HG03066 (cell line): ENCODE measurements around the gene MED19.
"Not testable (repeated sequence)": the region's sequence is repeated elsewhere in the genome, so short reads cannot be mapped to it uniquely, and the experiment has no call there.

Source experiments
- ATAC-seq: cut with Tn5 transposase; IDR thresholded peaks from one replicate; pipeline ENCODE4 v1.9.1; 2021; ENCODE audit warnings: low read depth; ENCODE audit not compliant: unreplicated experiment

Gene MED19, protein sequence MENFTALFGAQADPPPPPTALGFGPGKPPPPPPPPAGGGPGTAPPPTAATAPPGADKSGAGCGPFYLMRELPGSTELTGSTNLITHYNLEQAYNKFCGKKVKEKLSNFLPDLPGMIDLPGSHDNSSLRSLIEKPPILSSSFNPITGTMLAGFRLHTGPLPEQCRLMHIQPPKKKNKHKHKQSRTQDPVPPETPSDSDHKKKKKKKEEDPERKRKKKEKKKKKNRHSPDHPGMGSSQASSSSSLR

DNA sequence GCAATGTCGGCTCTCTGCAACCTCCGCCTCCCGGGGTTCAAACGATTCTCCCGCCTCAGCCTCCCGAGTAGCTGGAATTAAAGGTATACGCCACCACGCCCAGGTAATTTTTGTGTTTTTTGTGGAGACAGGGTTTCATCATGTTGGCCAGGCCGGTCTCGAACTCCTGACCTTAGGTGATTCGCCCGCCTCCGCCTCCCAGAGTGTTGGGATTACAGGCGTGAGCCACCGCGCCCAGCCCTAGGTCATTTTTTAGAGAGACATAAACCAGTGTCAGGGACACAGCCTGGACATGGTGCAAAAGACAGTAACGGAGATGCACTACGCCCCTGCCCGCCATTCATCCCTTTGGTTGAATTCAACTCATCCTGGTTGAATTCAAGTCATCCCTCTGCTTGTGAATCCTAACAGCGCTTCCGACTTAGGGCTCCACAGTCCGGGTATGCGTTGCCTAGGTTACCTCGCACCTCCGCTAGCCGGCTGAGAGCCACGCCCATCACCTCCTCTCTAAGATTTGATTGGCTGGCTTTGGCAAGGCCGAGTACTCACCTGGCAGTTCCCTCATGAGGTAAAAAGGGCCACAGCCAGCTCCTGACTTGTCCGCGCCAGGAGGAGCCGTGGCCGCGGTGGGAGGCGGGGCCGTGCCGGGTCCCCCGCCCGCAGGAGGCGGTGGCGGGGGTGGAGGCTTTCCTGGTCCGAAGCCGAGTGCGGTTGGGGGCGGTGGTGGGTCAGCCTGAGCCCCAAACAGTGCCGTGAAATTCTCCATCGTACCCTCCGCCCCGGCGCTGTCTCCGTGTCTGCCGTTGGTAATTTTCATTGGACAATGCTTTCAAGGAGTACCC lies at the start of gene MED19:
Gene MED19, minus strand, starts transcription at position 802 of the 842 bp plus-strand sequence. Its CDS starts 36 bp downstream, at position 766.
- ATAC-seq, result peak; percentile 44

DNA sequence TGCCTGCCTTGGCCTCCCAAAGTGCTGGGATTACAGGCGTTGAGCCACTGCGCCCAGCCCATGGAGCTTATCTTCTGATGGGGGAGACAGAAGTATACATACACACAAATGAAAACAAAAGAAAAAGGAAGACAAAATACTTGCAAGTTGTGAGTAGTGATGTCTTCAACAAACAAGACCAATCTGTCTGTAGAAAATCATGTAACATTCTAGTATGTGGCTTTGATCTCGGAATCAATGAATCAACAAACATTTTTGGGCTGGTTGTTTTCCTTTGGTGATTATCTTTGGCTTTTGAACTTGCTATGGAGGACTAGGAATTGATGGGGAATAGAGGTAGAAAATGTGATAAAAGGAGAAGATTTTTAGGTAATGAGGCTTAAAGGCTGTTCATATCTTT lies 46.2 kb upstream of the MED19 start:
- no peak for ATAC-seq

DNA sequence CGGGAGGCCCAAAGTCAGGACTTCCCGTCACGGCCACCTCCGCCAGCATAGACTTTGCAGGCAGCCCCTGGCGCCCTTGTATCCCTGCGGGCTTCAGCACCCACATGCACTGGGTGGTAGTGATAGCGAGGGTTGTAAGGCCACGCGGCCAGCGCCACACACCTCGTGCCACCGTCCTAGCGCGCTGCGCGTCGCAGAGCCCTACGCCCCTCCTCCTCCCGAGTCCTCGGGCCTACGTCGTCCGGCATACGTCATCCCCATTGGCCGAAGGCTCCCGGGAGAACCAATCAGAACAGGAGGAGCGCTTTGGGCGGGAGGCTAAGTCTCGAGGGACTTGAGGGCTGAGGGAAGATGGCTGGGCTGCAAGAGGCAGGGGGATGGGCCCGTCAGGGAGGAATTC lies 40.9 kb upstream of the MED19 start:
- ATAC-seq, result no peak

DNA sequence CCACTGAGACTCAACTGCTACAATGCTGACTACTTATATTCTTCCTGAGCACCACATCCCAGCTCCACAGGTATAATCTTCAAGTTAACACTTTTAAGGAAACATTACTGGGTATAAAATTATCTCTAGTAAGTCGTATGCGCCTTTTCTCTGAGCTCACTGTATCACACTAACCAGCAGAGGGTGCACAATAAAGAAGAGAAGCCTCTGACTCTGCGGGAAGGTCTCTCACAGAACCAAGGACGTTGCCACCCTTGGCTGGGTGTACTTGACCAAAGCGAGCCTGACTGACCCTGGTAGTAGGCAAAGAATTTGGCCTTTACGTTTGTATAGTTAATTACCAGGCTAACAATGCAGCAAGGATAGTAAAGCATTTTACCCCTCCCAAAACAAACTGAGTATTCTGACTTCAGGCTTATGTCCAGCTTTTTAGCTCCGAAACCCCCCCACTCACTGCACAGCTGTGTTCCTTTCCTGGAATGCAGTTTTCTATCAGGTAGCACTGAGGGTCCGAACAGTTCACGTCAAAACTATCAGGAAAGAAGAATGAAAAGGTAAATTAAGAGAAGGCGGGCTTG lies 39.8 kb upstream of the MED19 start, which contains the start of gene BTBD18:
Gene BTBD18, minus strand, starts transcription at position 144 of the 578 bp plus-strand sequence. CDS start 631 bp downstream, outside the sequence.
- ATAC-seq, result no peak

DNA sequence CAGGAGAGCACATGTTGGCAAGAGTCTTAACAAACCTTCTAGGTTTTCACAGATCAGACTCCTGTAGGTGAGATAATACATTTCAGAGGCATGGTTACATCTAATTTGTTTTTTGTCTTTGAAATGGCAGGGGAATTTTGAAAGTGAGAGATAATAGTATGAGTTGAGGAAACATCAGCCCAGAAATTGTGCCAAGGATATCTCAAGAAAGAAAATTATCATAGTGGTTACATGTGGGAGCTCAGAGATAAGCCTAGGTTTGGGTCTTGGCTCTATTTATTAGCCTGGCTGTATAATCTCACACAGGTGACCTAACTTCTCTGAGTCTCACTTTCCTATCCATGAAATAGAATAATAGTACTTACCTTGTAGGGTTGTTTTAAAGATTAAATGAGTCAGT lies 39.2 kb upstream of the MED19 start:
- no peak for ATAC-seq

DNA sequence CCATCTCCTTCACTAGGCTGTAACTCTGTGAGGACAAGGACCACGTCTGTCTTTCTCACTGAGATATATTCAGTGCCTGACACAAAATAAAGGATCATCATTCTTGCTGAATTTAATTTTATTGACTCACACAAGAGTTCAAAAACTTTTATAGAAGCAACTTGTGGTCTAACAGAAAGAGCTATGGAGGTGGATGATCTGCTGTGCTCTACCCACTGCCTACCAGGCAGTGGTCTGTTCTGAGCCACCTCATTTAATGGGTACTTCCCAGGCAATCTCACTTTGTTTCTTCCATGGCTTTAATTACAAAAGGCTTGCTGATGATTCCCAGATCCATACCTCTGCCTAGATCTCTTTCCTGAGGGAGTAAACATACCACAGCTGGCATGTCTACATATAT lies 34.9 kb upstream of the MED19 start:
- ATAC-seq, result no peak

DNA sequence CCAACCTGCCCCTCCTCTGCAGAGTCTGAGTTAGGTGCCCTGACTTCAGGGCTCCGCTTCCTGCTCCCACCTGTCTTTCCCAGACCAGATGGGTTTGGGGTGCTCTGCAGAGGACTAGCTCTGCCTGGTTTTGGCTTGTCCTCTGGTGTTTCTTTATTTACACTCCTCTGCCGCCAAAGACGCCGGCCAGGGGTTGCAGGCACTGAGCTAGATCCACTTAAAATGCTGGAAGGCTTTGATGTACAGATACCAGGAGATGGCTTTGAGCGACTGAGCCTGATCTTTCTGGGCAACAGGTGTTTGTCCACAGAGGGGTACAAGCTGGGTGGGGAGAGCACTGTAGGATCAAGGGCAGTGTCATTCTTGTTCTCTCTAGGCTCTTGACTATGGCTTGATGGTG lies 33.2 kb upstream of the MED19 start:
- no peak for ATAC-seq

DNA sequence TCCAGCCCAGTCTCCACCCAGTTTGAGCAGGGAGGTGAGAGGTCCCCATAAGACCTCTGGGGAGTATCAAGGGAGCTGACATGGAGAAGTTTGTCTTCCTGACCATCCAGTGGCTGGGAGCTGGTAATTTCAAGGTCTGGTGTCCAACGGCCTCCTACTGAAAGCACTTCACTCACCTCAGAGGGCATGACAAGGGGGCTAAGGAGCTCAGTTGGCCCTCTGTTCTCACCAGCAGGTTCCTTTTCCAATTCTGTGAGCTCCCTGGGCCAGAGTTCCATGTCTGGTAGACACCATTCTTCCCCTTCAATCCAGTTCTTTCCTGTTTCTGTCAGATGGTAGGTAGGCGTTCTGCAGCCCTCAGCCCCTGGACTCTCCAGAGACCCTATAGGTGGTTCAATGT lies 32.3 kb upstream of the MED19 start:
- no peak for ATAC-seq

DNA sequence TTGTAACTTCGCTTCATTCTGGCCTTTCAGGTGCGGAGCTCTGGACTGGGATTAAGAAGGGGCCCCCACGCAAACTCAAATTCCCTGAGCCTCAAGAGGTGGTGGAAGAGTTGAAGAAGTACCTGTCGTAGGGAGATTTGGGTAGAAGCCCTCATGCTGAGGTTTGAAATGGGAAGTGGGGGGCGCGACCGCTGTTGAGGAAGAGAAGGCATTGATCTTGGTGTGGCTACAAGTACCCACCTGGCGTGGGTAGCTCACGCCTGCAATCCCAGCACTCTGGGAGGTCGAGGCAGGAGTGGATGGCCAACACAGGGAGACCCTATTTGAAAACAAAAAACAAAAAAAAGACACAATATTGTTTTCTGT lies 30.1 kb upstream of the MED19 start:
- no peak for ATAC-seq

DNA sequence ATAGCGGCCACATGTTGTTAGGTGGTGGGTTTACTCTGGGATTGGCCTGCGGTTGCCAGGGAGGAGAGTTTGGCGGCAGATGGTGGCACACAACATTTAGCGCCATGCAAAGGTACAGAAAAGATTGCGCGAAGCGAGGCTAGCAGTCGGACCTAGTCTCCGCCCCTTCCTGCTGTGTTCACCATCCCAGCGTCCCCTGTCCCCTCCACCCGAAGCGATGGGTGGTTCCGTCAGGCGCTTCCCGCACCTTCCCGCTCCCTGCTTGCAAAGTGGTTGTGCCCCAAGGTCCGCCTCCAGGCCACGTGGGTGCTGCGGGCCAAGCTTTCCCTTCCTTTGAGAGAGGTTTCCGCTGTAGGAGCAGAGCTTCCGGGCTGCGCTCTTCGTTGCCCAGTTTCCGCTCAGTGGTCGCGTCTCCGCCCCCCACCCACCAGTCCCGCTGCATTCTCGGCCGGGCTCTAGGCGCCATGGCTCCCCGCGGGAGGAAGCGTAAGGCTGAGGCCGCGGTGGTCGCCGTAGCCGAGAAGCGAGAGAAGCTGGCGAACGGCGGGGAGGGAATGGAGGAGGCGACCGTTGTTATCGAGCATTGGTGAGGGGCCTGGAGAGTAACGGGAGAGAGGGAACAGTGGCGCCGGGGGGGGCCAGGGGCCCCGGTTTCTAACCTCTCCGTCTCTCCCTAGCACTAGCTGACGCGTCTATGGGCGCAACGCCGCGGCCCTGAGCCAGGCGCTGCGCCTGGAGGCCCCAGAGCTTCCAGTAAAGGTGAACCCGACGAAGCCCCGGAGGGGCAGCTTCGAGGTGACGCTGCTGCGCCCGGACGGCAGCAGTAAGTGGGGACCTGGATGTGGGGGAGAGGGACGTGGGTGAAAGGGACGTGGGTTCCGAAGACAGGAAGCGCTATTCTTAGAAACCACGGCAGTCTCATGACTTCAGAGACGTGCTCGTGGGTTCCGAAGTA lies 29.4 kb upstream of the MED19 start, which contains the start of gene SELENOH:
Gene SELENOH, plus strand, starts transcription at position 360 of the 955 bp plus-strand sequence. Its CDS starts 105 bp downstream, at position 465.
- ATAC-seq, result peak; percentile 85

DNA sequence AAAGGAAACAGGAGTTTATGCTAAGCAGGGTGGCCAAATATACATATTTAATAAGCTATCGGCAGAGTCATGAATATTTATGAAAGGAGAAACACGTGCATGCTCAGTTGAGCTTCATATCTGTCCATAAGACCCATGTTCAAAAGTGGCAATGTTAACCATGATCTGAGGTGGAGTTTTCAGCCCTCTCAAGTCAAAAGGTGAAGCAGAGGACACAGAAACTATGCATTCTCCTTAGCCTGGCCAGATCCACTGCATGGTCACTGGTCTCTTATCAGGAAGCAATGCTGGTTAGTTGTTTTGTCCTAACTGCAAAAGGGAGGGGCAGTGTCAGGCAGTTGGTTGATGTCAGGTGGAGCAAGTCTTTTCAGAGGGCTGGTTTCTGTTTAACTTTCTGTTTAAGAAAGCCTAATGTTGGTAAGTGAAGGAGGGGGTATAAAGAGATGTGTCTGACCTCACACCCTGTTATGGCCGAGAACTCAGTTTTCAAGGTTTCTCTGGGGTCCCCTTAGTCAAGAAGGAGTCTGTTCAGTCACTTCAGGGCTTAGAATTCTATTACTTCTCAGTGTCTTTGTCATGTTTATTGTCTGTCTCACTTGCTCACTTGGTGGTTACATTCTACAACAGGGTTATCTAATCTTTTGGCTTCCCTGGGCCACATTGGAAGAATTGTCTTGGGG lies 23.7 kb upstream of the MED19 start:
- no peak for ATAC-seq

DNA sequence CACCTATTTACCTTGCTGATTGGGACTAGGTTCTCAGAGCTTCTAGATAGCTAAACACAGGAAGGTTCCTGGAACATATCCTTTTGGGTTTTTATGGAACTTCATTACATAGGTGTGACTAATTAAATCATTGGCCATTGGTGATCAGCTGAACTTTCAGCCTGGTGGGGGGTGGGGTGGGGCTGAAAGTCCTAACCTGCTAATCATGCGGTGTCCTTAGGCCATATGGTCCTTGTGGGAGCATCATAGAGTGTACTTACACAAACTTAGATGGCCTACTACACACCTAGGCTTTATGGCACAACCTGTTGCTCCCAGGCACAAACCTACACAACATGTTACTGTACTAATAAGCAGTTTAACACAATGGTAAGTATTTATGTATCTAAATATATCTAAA lies 20.6 kb upstream of the MED19 start:
- ATAC-seq, result no peak

DNA sequence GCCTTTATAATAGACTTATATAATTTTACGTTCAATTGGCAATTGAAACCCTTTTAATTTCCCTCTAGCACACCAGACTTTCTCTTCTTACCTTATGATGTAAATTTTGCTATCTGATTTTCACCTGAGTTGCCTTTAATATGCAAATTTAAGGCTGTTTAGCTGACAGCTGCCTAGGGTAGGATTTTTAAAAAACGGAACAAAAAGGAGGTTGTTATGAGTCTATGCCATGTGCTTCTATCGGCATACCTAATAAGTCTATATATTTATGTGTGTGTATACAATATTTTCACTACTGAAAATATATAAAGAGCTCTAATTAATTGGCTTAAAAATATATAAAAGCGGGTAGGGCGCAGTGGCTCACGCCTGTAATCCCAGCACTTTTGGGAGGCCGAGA lies 17.5 kb upstream of the MED19 start:
- no peak for ATAC-seq

DNA sequence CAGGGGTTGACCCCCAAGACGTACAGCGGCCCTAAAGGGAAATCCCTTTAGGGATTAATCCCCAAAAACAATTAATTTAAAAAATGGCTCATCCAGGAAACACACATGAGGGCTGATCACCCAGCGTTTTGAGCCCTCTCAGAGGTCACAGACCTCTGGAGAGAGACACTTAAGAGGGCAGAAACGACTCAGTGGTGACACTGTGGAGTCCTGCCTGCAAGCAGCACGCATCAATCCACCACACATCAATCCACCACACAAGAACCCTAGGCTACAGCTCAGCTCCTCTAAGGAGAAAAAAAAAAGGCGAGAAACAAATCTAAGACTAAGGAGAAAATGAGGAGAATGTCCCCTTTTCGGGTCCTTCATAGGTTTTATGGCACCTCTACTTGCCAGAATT lies 16.8 kb upstream of the MED19 start:
- no peak for ATAC-seq

DNA sequence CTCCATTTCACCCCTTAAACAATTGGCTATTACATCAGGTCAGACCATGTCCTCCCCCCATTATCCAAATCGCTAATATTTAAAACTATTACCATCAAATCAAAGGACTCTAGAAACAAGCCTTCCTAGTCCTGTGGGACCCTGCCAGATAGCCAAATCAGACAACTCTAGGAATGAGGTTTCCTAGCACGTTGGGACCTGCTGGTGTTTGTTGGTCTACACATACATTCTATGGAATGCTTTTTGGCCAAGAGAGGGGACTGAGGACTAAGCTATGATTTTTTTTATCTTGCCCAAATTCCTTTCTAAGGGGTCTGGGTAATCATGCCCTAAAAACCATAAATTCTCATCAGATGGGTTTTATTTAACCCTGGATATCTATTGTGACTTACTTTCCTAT lies 15.2 kb upstream of the MED19 start:
- ATAC-seq, result no peak

DNA sequence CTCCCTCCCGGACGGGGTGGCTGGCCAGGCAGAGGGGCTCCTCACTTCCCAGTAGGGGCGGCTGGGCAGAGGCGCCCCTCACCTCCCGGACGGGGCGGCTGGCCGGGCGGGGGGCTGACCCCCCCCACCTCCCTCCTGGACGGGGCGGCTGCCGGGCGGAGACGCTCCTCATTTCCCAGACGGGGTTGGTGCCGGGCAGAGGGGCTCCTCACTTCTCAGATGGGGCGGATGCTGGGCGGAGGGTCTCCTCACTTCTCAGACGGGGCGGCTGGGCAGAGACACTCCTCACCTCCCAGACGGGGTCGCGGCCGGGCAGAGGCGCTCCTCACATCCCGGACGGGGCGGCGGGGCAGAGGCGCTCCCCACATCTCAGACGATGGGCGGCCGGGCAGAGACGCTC lies 4.7 kb upstream of the MED19 start:
- not testable (repeated sequence) for ATAC-seq

DNA sequence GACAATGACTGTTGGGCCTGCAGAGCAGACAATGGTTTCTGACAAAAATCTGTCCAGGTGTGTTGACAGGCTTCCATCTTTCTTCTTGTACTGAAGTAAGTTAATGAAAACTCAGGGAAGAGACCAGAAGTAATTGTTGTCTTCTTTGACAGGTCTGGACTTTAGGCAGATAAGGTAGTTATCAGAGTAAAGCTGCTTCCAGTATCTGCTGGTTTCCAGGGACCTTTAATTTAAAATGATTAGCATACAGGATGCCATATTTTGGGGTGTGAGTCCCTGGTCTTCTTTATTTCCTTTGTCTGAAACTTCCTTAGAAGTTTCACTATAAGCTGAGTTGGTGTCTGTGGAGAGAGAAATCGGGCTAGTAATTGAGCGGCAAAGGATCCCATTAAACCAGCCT lies 1.8 kb upstream of the MED19 start:
- ATAC-seq, result no peak

DNA sequence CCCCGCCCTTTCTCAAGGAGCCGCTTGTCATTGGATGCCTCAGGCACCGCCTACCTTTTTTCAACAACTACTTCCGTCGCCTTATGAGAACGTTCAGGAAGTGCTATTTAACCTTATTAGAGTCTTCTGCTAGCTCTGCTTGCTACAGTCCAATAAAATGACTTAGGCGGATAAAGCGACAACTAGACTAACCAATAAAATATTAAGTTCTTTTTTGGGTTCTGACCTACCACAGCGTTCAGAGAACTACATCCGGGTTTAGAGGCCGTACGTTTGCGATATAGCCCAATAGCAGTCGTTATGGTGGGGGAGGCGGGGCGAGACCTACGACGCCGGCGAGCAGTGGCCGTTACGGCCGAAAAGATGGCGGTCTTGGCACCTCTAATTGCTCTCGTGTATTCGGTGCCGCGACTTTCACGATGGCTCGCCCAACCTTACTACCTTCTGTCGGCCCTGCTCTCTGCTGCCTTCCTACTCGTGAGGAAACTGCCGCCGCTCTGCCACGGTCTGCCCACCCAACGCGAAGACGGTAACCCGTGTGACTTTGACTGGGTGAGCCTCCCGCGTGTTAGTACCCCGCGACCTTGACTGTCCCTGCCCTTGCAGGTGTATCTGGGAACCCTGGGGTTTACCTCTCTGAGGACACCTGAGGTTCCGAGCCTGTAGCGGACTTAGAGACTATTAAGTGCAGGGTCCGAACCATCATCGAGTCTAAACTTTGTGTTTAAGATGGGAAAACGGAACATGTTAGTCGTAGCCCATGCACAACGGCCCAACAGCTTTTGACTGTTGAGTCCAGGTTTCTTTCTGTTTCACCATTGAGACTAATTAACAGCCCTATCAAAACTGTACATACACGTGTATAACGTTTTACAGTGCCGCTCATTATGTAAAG lies 488 bp upstream of the MED19 start, which contains the start of gene TMX2:
Gene TMX2, plus strand, starts transcription at position 338 of the 895 bp plus-strand sequence. Its CDS starts 26 bp downstream, at position 364.
- peak; percentile 93 for ATAC-seq
